Fibroblast of lung (primary cell): ENCODE data around the gene LDHB. TPM values are rescaled to one million over a fixed set of nuclear protein-coding genes. Genes with fewer than 3 reads are reported as not detected.
"Not testable (repeated sequence)": the region's sequence is repeated elsewhere in the genome, so short reads cannot be mapped to it uniquely, and the experiment has no call there.

Experiments
- DNase-seq, 2 donors: peaks; one replicate each; pipeline versions ENCODE4 v3.0.0 to v3.0.0-alpha.2; 2010; ENCODE audit warnings: low read depth in 2 of 2
- H2AFZ ChIP-seq: 2 replicates; pipeline ENCODE4 v1.5.1; 2012; ENCODE audit warnings: low read length, control low read depth, inconsistent platforms
- H3K27ac ChIP-seq: 2 replicates; pipeline ENCODE4 v1.5.1; 2011; ENCODE audit warnings: low read length, control low read depth; ENCODE audit not compliant: insufficient read depth
- H3K27me3 ChIP-seq: 2 replicates; pipeline ENCODE4 v1.5.1; 2011; ENCODE audit warnings: mild to moderate bottlenecking, low read length; ENCODE audit not compliant: control insufficient read depth, insufficient read depth
- H3K36me3 ChIP-seq: 2 replicates; pipeline ENCODE4 v1.5.1; 2011; ENCODE audit warnings: low read length; ENCODE audit not compliant: control insufficient read depth, insufficient read depth
- H3K4me1 ChIP-seq: 2 replicates; pipeline ENCODE4 v1.5.1; 2011; ENCODE audit warnings: low read length; ENCODE audit not compliant: control insufficient read depth, insufficient read depth; ENCODE audit errors: extremely low read depth
- H3K4me2 ChIP-seq: 2 replicates; pipeline ENCODE4 v1.5.1; 2011; ENCODE audit warnings: low read length, control low read depth; ENCODE audit not compliant: insufficient read depth; ENCODE audit errors: extremely low read depth
- H3K4me3 ChIP-seq, 4 experiments: fragments of 200-600 bp in 1 of 4; sonication (generic) in 1 of 4; replicated peaks in 1 of 4; 2 replicates each; pipeline ENCODE4 v1.5.1; 2011 to 2016; ENCODE audit warnings: low read length in 4 of 4, low read depth in 3 of 4, mild to moderate bottlenecking in 3 of 4, control low read depth in 2 of 4, inconsistent platforms in 1 of 4, mixed read lengths in 1 of 4; ENCODE audit not compliant: insufficient read depth in 1 of 4; ENCODE audit errors: control extremely low read depth in 1 of 4
- H3K79me2 ChIP-seq: 2 replicates; pipeline ENCODE4 v1.5.1; 2012; ENCODE audit warnings: mild to moderate bottlenecking, low read length, inconsistent platforms; ENCODE audit not compliant: control insufficient read depth, insufficient read depth
- H3K9ac ChIP-seq: 2 replicates; pipeline ENCODE4 v1.5.1; 2011; ENCODE audit warnings: mild to moderate bottlenecking, low read length, control low read depth; ENCODE audit not compliant: insufficient read depth
- H3K9me3 ChIP-seq: 2 replicates; pipeline ENCODE4 v1.5.1; 2012; ENCODE audit warnings: low read depth, low read length; ENCODE audit not compliant: control insufficient read depth, insufficient read depth
- H4K20me1 ChIP-seq: 2 replicates; pipeline ENCODE4 v1.5.1; 2011; ENCODE audit warnings: low read length; ENCODE audit not compliant: control insufficient read depth, insufficient read depth; ENCODE audit errors: extremely low read depth
- CTCF ChIP-seq, 2 donors: IDR thresholded peaks in 1 of 2; conservative IDR thresholded peaks in 1 of 2; 1 replicate in 1 of 2; 2 replicates in 1 of 2; pipeline ENCODE4 v1.5.1; 2011 to 2012; ENCODE audit warnings: low read length in 2 of 2, control low read depth in 1 of 2, inconsistent platforms in 1 of 2, low read depth in 1 of 2, mild to moderate bottlenecking in 1 of 2
- EZH2 ChIP-seq: IDR thresholded peaks from 2 replicates; pipeline ENCODE4 v1.5.1; 2012; ENCODE audit warnings: low read length, control low read depth, mild to moderate bottlenecking; ENCODE audit errors: missing control alignments
- polyA plus RNA-seq, 2 donors: library from polyadenylated mRNA; depleted of rRNA in 1 of 2; stranded (reverse) in 1 of 2; unstranded in 1 of 2; fragments of >200 nt; gene quantifications; 2 replicates each; pipeline ENCODE4 v1.2.1, GENCODE V29; 2011 to 2012; ENCODE audit warnings: missing spikeins in 1 of 2
- total RNA-seq: library from RNA; depleted of rRNA; stranded (reverse); fragments of >200 nt; gene quantifications from 2 replicates; pipeline ENCODE4 v1.2.1, GENCODE V29; 2014

LDHB gene
- total and polyA plus RNA-seq, 2 donors (not counting 1 experiment from before 2014, with no cell fraction given), result 628 to 905 TPM

GRCh38 chr12:21675096-21675495 is 17.5 kb upstream of the LDHB start:
- H2AFZ ChIP-seq, result no peak overlapping the region
- no peak overlapping the region for H3K9ac ChIP-seq
- H3K9me3 ChIP-seq, result no peaks in the 10 kb centered on the region
- no peak overlapping the region for H3K27ac ChIP-seq
- H4K20me1 ChIP-seq, result no peaks in the 10 kb centered on the region
- no peaks in the 10 kb centered on the region for H3K4me1 ChIP-seq
- TF ChIP-seq EZH2 (no peak), CTCF (conservative IDR thresholded peaks at IDR 0.05 in 1 of 2, IDR thresholded peaks at IDR 0.05 in 1 of 2; ENCODE audit: low read depth in 1 of 2, low read length in 2 of 2) (no peak)
- peaks cover 9% of the 10 kb centered on the region for H3K27me3 ChIP-seq
- no peaks in the 10 kb centered on the region for H3K36me3 ChIP-seq
- no peak overlapping the region for H3K4me3 ChIP-seq
- DNase-seq, result no peak
- no peak overlapping the region for H3K4me2 ChIP-seq
- no peaks in the 10 kb centered on the region for H3K79me2 ChIP-seq

DNA sequence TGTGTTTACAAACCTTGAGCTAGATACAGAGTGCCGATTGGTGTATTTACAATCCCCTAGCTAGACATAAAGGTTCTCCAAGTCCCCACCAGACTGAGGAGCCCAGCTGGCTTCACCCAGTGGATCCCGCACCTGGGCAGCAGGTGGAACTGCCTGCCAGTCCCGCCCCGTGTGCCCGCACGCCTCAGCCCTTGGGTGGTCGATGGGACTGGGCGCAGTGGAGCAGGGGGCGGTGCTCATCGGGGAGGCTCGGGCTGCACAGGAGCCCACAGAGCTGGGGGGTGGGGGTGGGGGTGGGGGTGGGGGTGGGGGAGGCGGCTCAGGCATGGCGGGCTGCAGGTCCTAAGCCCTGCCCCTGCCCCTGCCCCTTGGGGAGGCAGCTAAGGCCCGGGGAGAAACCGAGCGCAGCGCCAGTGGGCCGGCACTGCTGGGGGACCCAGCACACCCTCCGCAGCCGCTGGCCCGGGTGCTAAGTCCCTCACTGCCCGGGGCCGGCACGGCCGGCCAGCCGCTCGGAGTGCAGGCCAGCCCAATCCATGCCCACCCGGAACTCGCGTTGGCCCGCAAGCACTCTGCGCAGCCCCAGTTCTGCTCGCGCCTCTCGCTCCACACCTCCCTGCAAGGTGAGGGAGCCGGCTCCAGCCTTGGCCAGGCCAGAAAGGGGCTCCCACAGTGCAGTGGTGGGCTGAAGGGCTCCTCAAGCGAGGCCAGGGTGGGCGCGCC is 16.3 kb upstream of the LDHB start:
- H4K20me1 ChIP-seq, H3K9ac ChIP-seq, H3K4me3 ChIP-seq, H3K4me2 ChIP-seq, H3K4me1 ChIP-seq, DNase-seq, H3K36me3 ChIP-seq, H3K27ac ChIP-seq, H3K9me3 ChIP-seq, H2AFZ ChIP-seq, H3K79me2 ChIP-seq: not testable (repeated sequence)
- H3K27me3 ChIP-seq, result peaks cover 11% of the 10 kb centered on the region

DNA sequence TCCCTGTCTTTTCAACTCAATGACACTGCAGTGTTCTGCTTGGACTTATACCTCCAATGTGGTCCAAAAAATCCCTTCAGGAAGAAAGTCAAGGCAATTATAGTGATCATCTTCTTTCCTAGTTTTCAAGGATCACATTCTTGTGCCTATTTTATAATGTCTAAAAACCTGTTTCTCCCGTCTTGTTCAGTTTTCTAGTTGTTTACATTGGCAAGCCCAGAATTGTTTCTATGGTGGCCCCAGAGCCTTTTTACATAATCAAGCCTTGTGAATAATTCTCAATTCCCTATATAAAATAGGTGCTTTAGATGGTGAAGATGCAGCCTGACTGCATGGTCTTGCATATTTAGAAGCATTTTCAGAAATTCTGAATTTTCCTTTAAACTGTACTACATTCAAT is 14.5 kb upstream of the LDHB start:
- no peak for DNase-seq
- Histone ChIP-seq H3K79me2 (no peaks in the 10 kb centered on the region), H2AFZ (no peak overlapping the region), H4K20me1 (no peaks in the 10 kb centered on the region), H3K9ac (no peak overlapping the region), H3K4me2 (no peak overlapping the region), H3K36me3 (no peaks in the 10 kb centered on the region), H3K4me3 (no peak overlapping the region), H3K9me3 (no peaks in the 10 kb centered on the region), H3K4me1 (no peaks in the 10 kb centered on the region), H3K27ac (no peak overlapping the region), H3K27me3 (peaks cover 9% of the 10 kb centered on the region)
- TF ChIP-seq EZH2, result no peak
- TF ChIP-seq CTCF (conservative IDR thresholded peaks at IDR 0.05 in 1 of 2, IDR thresholded peaks at IDR 0.05 in 1 of 2; ENCODE audit: low read depth in 1 of 2, low read length in 2 of 2), result no peak
